GM12878 (cell line): ENCODE results near the gene SETD2. TPM values are rescaled to one million over a fixed set of nuclear protein-coding genes. Genes with fewer than 3 reads are reported as not detected.

Source experiments
- ATAC-seq: fragments of 200-7000 bp; cut with Tn5 transposase; 3 replicates; pipeline ENCODE4 v1.9.1; 2020; ENCODE audit warnings: mild to moderate bottlenecking, moderate library complexity
- BruUV-seq: library from RNA; stranded (reverse); fragments of 400-500 nt; replicated peaks from 2 replicates; lab custom pipeline; 2021; lab: Mats Ljungman, UMichigan
- CTCF ChIA-PET: fragments of 300-600 bp; sonication (Branson Sonifier 250); formaldehyde crosslinking; extraction: SDS; loops from one replicate; lab custom pipeline; 2021; ENCODE audit warnings: inconsistent platforms; lab: Yijun Ruan, JAX
- POLR2A ChIA-PET: fragments of 350-600 bp; formaldehyde crosslinking; extraction: SDS; loops from one replicate; lab custom pipeline; 2021; ENCODE audit warnings: inconsistent platforms; lab: Charles Lee
- RAD21 ChIA-PET: fragments of 300-600 bp; sonication (Branson Sonifier 250); formaldehyde crosslinking; loops from one replicate; lab custom pipeline; 2023; ENCODE audit warnings: antibody characterized with exemption; ENCODE audit not compliant: unreplicated experiment; lab: Charles Lee
- SMC1A ChIA-PET: fragments of 300-600 bp; sonication (Branson Sonifier 250); formaldehyde crosslinking; loops from one replicate; lab custom pipeline; 2023; ENCODE audit not compliant: unreplicated experiment, uncharacterized antibody; lab: Charles Lee
- DNase-seq: peaks from one replicate; pipeline ENCODE4 v3.0.0-alpha.2; 2011; ENCODE audit warnings: low read depth, low spot score
- FAIRE-seq: peaks from 3 replicates; lab custom pipeline; 2011; peaks lifted over from hg19 to GRCh38; lab: Jason Lieb, UNC
- H2AFZ ChIP-seq: 2 replicates; pipeline ENCODE4 v1.6.0; 2011; ENCODE audit warnings: low read depth, low read length, control low read depth; ENCODE audit not compliant: control insufficient read depth
- H3K27ac ChIP-seq: 2 replicates; pipeline ENCODE4 v1.5.1; 2011; ENCODE audit warnings: control low read depth; ENCODE audit not compliant: control insufficient read depth, insufficient read depth
- H3K27me3 ChIP-seq, 2 experiments: replicated peaks in 1 of 2; 2 replicates each; pipeline versions ENCODE4 v1.6.0 to v1.6.1; 2011; ENCODE audit warnings: low read length in 1 of 2; ENCODE audit not compliant: control insufficient read depth in 2 of 2, insufficient read depth in 2 of 2
- H3K36me3 ChIP-seq, 2 experiments: 2 replicates each; pipeline ENCODE4 v1.5.1; 2011; ENCODE audit warnings: low read length in 1 of 2; ENCODE audit not compliant: control insufficient read depth in 2 of 2, insufficient read depth in 2 of 2
- H3K4me1 ChIP-seq: 2 replicates; pipeline ENCODE4 v1.6.1; 2011; ENCODE audit warnings: mild to moderate bottlenecking, low read length, moderate library complexity, mixed read lengths; ENCODE audit not compliant: control insufficient read depth, insufficient read depth
- H3K4me2 ChIP-seq: 2 replicates; pipeline ENCODE4 v1.6.0; 2011; ENCODE audit warnings: control low read depth; ENCODE audit not compliant: control insufficient read depth, insufficient read depth
- H3K4me3 ChIP-seq: fragments of 200-600 bp; sonication (generic); 2 replicates; pipeline ENCODE4 v1.5.1; 2016
- H3K79me2 ChIP-seq: 2 replicates; pipeline ENCODE4 v1.6.0; 2011; ENCODE audit warnings: low read length; ENCODE audit not compliant: control insufficient read depth, insufficient read depth
- H3K9ac ChIP-seq: 2 replicates; pipeline ENCODE4 v1.8.0; 2011; ENCODE audit warnings: low read length, control low read depth, mixed read lengths; ENCODE audit not compliant: control insufficient read depth, insufficient read depth
- H3K9me3 ChIP-seq: replicated peaks from 3 replicates; pipeline ENCODE4 v1.5.1; 2011; ENCODE audit warnings: mild to moderate bottlenecking, low read length; ENCODE audit not compliant: control insufficient read depth, insufficient read depth
- H4K20me1 ChIP-seq: 2 replicates; pipeline ENCODE4 v1.6.0; 2011; ENCODE audit not compliant: control insufficient read depth, insufficient read depth
- RELA ChIP-seq: fragments of 450-650 bp; IDR thresholded peaks from 2 replicates; pipeline ENCODE4 v1.8.0; 2014; ENCODE audit warnings: borderline replicate concordance; ENCODE audit not compliant: partially characterized antibody
- SRF ChIP-seq, 2 experiments: IDR thresholded peaks; 2 replicates each; pipeline ENCODE4 v1.6.1; 2011; ENCODE audit warnings: low read depth in 2 of 2, low read length in 2 of 2, mild to moderate bottlenecking in 1 of 2, moderate library complexity in 1 of 2
- TCF7 ChIP-seq: IDR thresholded peaks from 2 replicates; pipeline ENCODE4 v1.6.1; 2014; ENCODE audit warnings: antibody characterized with exemption, borderline replicate concordance
- ZNF687 ChIP-seq: fragments of 450-650 bp; IDR thresholded peaks from 2 replicates; pipeline ENCODE4 v1.6.1; 2017; ENCODE audit warnings: mild to moderate bottlenecking, moderate library complexity
- WGBS: methylation state at CpG from one replicate; pipeline ENCODE4 v1.1.6; 2016; ENCODE audit warnings: low lambda C conversion rate; ENCODE audit not compliant: insufficient replicate concordance, insufficient coverage; ENCODE audit errors: missing lambda C conversion rate; 5-methylcytosine and 5-hydroxymethylcytosine counted together
- in situ Hi-C: fragments of 300-500 bp; cut with MboI; formaldehyde crosslinking; loops from 9 replicates; pipeline ENCODE4 v1.14.3; 2018; ENCODE audit warnings: mixed read lengths
- intact Hi-C: fragments of 100-400 bp; cut with micrococcal nuclease; formaldehyde crosslinking; loops from one replicate; pipeline ENCODE4 v1.14.2; 2022; ENCODE audit not compliant: unreplicated experiment
- polyA plus RNA-seq, 11 experiments: library from polyadenylated mRNA; depleted of rRNA in 4 of 11; unstranded in 6 of 11; stranded (reverse) in 5 of 11; fragments of >200 nt; fragmentation: Nextera tagmentation in 4 of 11; fragmentation: Illumina TruSeq in 1 of 11; extraction: Ambion mirVana in 4 of 11; extraction: Trizol in 1 of 11; gene quantifications; 1 replicate in 1 of 11; 2 replicates in 10 of 11; pipeline versions ENCODE4 v1.2.1 to v1.2.3, GENCODE V29; 2011 to 2016; ENCODE audit warnings: inconsistent platforms in 2 of 11, missing spikeins in 2 of 11, low read depth in 1 of 11
- total RNA-seq, 4 experiments: library from RNA; depleted of rRNA in 3 of 4; stranded (reverse); fragments of >200 nt in 3 of 4; fragmentation: Illumina TruSeq in 1 of 4; extraction: Trizol in 1 of 4; gene quantifications; 2 replicates each; pipeline versions ENCODE4 v1.2.1 to v1.2.3, GENCODE V29; 2013 to 2021

Gene SETD2
- total and polyA plus RNA-seq, 10 of the 15 experiments (the other 5 are each of a cell fraction or from before 2014, with no cell fraction given): 8.4 to 44.9 (median 24.5) TPM

GRCh38 chr3:47109393-47109792 is 54.5 kb downstream of the SETD2 start (continued):
- no peak for TF ChIP-seq ZNF687
- no peak for TF ChIP-seq TCF7
- TF ChIP-seq SRF (IDR thresholded peaks at IDR 0.05; ENCODE audit: low read depth in 2 of 2, low read length in 2 of 2): no peak
- TF ChIP-seq, all 136 proteins: peak for 0

GRCh38 chr3:47108546-47108945 is 55.4 kb downstream of the SETD2 start:
- ChIA-PET POLR2A (interaction anchor here (0.5 to 1.4 kb wide), 2 partner anchors 9 to 807 kb away, joined by 3 read pairs; no protein-coding TSS in a partner anchor), SMC1A (interaction anchor here (1.0 to 1.5 kb wide), 3 partner anchors 26 to 60 kb away, joined by 3 read pairs; no protein-coding TSS in a partner anchor), CTCF (no interaction called here)

More at GRCh38 chr3:47108546-47108945, 55.4 kb downstream of the SETD2 start:
- H2AFZ ChIP-seq: no peak overlapping the region
- H3K9ac ChIP-seq: no peak overlapping the region
- no peaks in the 10 kb centered on the region for H3K27me3 ChIP-seq
- no peaks in the 10 kb centered on the region for H3K9me3 ChIP-seq
- no peaks in the 10 kb centered on the region; the same call in 1 of the 2 replicates for H3K79me2 ChIP-seq
- no peak for TF ChIP-seq RELA
- ATAC-seq: no peak
- H3K36me3 ChIP-seq: peaks cover 2 to 29% of the 10 kb centered on the region in 2 experiments
- 100% methylated on average over 1 of the region's 1 CpG for WGBS
- DNase-seq: no peak
- H3K4me1 ChIP-seq: peaks cover under 1% of the 10 kb centered on the region; the same call in 1 of the 2 replicates
- H4K20me1 ChIP-seq: no peaks in the 10 kb centered on the region
- no TSS peak for BruUV-seq
- RAD21 ChIA-PET: interaction anchor here (0.8 kb wide), 1 partner anchor 22 kb away, joined by 4 read pairs; no protein-coding TSS in a partner anchor
- H3K4me2 ChIP-seq: no peak overlapping the region
- H3K27ac ChIP-seq: no peak overlapping the region
- no peak overlapping the region for H3K4me3 ChIP-seq
- in situ Hi-C loops (no loop called here), intact Hi-C loops (no loop called here)
- FAIRE-seq: no peak
